SH-SY5Y (cell line): Measurements from ENCODE around the gene IFI16.

Source experiments
- GATA2 ChIP-seq: IDR thresholded peaks from 2 replicates; pipeline ENCODE4 v1.6.1; 2011; ENCODE audit warnings: mild to moderate bottlenecking, low read depth, low read length
- GATA3 ChIP-seq: IDR thresholded peaks from 2 replicates; pipeline ENCODE4 v1.6.1; 2011; ENCODE audit warnings: low read depth, mild to moderate bottlenecking, low read length, moderate library complexity

DNA sequence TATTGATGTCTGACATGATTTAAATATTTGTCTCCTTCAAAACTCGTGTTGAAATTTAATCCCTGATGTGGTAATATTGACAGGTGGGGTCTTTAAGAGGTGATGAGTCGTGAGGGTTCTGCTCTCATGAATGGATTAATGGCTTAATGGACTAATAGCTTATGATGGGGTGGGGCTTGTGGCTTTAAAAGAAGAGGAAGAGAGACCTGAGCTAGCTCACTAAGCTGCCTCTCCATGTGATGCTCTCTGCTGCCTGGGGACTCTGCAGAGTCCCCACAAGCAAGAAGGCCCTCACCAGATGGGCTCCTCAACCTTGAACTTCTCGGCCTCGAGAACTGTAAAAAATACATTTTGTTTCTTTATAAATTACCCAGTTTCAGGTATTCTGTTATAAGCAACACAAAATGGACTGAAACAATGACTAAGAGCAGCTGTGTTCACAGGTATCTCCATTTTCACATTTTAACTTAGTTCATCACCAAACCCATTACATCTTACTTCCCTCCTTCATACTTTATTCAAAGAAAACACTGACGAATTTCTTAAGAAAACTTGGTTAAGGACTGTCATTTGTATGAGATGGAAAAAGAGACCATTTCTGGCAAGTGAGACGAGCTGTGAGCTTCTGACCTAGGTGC is 79.0 kb downstream of the IFI16 start:
- TF ChIP-seq GATA2 (no peak), GATA3 (no peak)
